T-cell (primary cell): ENCODE data around the gene HHAT. TPM values are rescaled to one million over a fixed set of nuclear protein-coding genes. Genes with fewer than 3 reads are reported as not detected.

ENCODE experiments used
- ATAC-seq, 4 experiments: fragments of 200-7000 bp in 3 of 4; fragments of 150-1000 bp in 1 of 4; cut with Tn5 transposase; replicated peaks in 1 of 4; 1 replicate in 3 of 4; 2 replicates in 1 of 4; pipeline ENCODE4 v1.10.0; 2021; ENCODE audit warnings: moderate library complexity in 3 of 4, mild to moderate bottlenecking in 2 of 4, moderate number of reproducible peaks in 1 of 4
- CTCF ChIA-PET, 2 donors: fragments of 300-600 bp; sonication (Branson Sonifier 250); formaldehyde crosslinking; loops; one replicate each; lab custom pipeline; 2022; ENCODE audit warnings: antibody characterized with exemption in 2 of 2; lab: Charles Lee
- POLR2A ChIA-PET, 2 donors: fragments of 300-600 bp; sonication (Branson Sonifier 250); formaldehyde crosslinking; loops; one replicate each; lab custom pipeline; 2022; ENCODE audit warnings: antibody characterized with exemption in 2 of 2; lab: Charles Lee
- DNase-seq, 35 experiments: peaks; one replicate each; pipeline versions ENCODE4 v3.0.0 to v3.0.0-alpha.2; 2013 to 2023
- H3K27ac ChIP-seq: one replicate; pipeline ENCODE4 v1.5.1; 2013; ENCODE audit warnings: low read length
- H3K27me3 ChIP-seq, 2 experiments: replicated peaks in 1 of 2; 1 replicate in 1 of 2; 2 replicates in 1 of 2; pipeline versions ENCODE4 v1.6.1 to v1.7.0; 2013; ENCODE audit warnings: low read length in 1 of 2, mixed read lengths in 1 of 2; ENCODE audit not compliant: control insufficient read depth in 2 of 2, insufficient read depth in 2 of 2; ENCODE audit errors: extremely low read depth in 1 of 2
- H3K36me3 ChIP-seq, 2 donors: 1 replicate in 1 of 2; 2 replicates in 1 of 2; pipeline versions ENCODE4 v1.6.1 to v1.7.0; 2013; ENCODE audit warnings: low read length in 1 of 2; ENCODE audit not compliant: control insufficient read depth in 2 of 2, insufficient read depth in 1 of 2; ENCODE audit errors: extremely low read depth in 1 of 2
- H3K4me1 ChIP-seq, 2 experiments: 1 replicate in 1 of 2; 2 replicates in 1 of 2; pipeline versions ENCODE4 v1.6.1 to v1.7.0; 2013; ENCODE audit warnings: low read length in 2 of 2, mixed read lengths in 1 of 2; ENCODE audit not compliant: insufficient read depth in 2 of 2, control insufficient read depth in 1 of 2; ENCODE audit errors: extremely low read depth in 1 of 2
- H3K4me3 ChIP-seq, 2 donors: 1 replicate in 1 of 2; 2 replicates in 1 of 2; pipeline versions ENCODE4 v1.5.1 to v1.7.0; 2013; ENCODE audit warnings: mild to moderate bottlenecking in 2 of 2, low read length in 1 of 2, moderate library complexity in 1 of 2; ENCODE audit not compliant: control insufficient read depth in 1 of 2; ENCODE audit errors: extremely low read depth in 1 of 2
- H3K9me3 ChIP-seq: 2 replicates; pipeline ENCODE4 v1.7.0; 2013
- H3K27ac Mint-ChIP-seq, 2 donors: one replicate each; pipeline ENCODE4 v1.8.0; 2020 to 2021; ENCODE audit warnings: mild to moderate bottlenecking in 2 of 2, mixed read lengths in 2 of 2
- H3K27me3 Mint-ChIP-seq, 2 donors: one replicate each; pipeline ENCODE4 v1.8.0; 2021 to 2022; ENCODE audit warnings: mixed read lengths in 2 of 2
- H3K36me3 Mint-ChIP-seq: one replicate; pipeline ENCODE4 v1.8.0; 2021; ENCODE audit warnings: mixed read lengths
- H3K4me1 Mint-ChIP-seq, 3 donors: one replicate each; pipeline ENCODE4 v1.8.0; 2020 to 2022; ENCODE audit warnings: mixed read lengths in 3 of 3, mild to moderate bottlenecking in 1 of 3
- H3K4me3 Mint-ChIP-seq, 3 donors: one replicate each; pipeline ENCODE4 v1.8.0; 2020 to 2022; ENCODE audit warnings: mild to moderate bottlenecking in 3 of 3, mixed read lengths in 3 of 3, moderate library complexity in 3 of 3
- H3K9me3 Mint-ChIP-seq, 3 donors: one replicate each; pipeline ENCODE4 v1.8.0; 2020 to 2022; ENCODE audit warnings: mixed read lengths in 3 of 3
- WGBS: methylation state at CpG from one replicate; pipeline ENCODE4 v1.1.5; 2013; ENCODE audit warnings: missing lambda C conversion rate; ENCODE audit not compliant: insufficient coverage; 5-methylcytosine and 5-hydroxymethylcytosine counted together
- total RNA-seq, 35 experiments: library from RNA in 6 of 35; stranded (reverse) in 6 of 35; fragments of 120-200 nt in 1 of 35; gene quantifications; one replicate each; pipeline versions ENCODE4 v1.2.1 to v1.2.4 and lab custom pipeline; 2013 to 2026

HHAT gene
- total RNA-seq, 5 donors from 2014 or later (not counting 1 experiment from before 2014, with no cell fraction given), result 2.2 to 7.9 (median 4.1) TPM

GRCh38 chr1:210475806-210476205 lies 147.1 kb downstream of the HHAT start:
- no peaks in the 10 kb centered on the region for H3K27me3 Mint-ChIP-seq
- 60% methylated on average over 1 of the region's 2 CpGs for WGBS
- Histone ChIP-seq H3K36me3 (no peaks in the 10 kb centered on the region), H3K27ac (no peak overlapping the region), H3K4me1 (no peaks in the 10 kb centered on the region), H3K9me3 (no peaks in the 10 kb centered on the region), H3K27me3 (no peaks in the 10 kb centered on the region), H3K4me3 (no peak overlapping the region)
- H3K9me3 Mint-ChIP-seq, result no peaks in the 10 kb centered on the region
- H3K4me3 Mint-ChIP-seq, result no peak overlapping the region
- no peak for ATAC-seq
- H3K36me3 Mint-ChIP-seq, result peaks cover 8% of the 10 kb centered on the region
- POLR2A ChIA-PET, result no interaction called here
- H3K27ac Mint-ChIP-seq, result no peak overlapping the region
- CTCF ChIA-PET, result interaction anchor here in 1 of 2 donors (0.5 kb wide), 1 partner anchor 472 kb away, joined by 4 read pairs; no protein-coding TSS in a partner anchor
- no peak for DNase-seq
- H3K4me1 Mint-ChIP-seq, result no peaks in the 10 kb centered on the region

DNA sequence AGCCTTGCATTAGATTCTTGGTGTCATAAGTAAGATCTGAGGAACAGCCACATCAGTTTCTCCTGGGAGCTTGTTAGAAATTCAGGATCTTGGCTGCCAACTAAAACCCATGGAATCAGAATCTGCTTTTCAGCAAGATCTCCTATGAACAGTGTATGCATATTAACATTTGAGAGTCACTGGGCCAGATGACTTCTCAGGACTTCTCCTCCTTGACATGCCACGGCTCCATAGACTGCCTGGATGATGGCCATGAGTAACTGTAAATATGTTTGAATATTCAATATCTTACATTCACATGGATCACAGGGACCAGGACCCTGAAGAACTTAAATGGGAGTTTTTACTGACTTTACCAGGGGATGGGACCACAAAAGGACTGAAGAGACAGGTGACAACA lies 148.0 kb downstream of the HHAT start:
- Histone ChIP-seq H3K27ac (no peak overlapping the region), H3K4me1 (no peaks in the 10 kb centered on the region), H3K4me3 (no peak overlapping the region), H3K36me3 (no peaks in the 10 kb centered on the region), H3K27me3 (no peaks in the 10 kb centered on the region), H3K9me3 (no peaks in the 10 kb centered on the region)
- DNase-seq (no peak), ATAC-seq (no peak)
- H3K36me3 Mint-ChIP-seq, result peaks cover 11% of the 10 kb centered on the region
- H3K4me3 Mint-ChIP-seq, result no peak overlapping the region
- H3K27me3 Mint-ChIP-seq, result no peaks in the 10 kb centered on the region
- no peaks in the 10 kb centered on the region for H3K4me1 Mint-ChIP-seq
- H3K9me3 Mint-ChIP-seq, result no peaks in the 10 kb centered on the region
- ChIA-PET POLR2A (no interaction called here), CTCF (no interaction called here)
- WGBS, result no CpG with 5 or more reads among the region's 1 CpG
- no peak overlapping the region for H3K27ac Mint-ChIP-seq

DNA sequence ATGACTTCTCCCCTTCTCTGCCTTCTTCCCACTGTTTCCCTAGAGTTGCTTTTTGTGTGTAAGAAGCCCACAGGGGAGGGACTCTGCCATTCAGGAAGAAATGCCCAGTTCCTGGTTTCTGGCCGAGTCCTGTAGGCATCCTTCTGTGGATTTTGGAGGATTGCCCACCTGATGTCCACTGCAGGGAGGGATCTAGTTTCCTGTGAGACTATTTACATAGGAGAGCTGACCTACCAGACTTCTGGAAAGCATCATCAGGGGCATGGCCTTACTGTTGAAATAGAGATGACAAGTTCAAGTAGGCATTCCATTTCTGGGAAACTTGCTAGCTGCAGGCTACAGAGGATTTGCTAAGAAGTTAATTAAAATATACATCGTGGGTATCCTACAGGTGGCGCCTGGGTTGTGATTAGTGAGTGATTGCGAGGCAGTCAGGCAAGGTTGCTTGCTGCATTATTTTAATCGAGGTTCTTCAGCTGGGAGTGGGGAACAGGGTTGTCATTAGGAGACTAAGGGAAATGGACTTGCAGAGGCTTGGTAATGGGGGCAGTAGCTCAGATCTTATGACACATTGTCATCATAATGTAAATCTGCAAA lies 148.7 kb downstream of the HHAT start:
- no peak overlapping the region for H3K27ac Mint-ChIP-seq
- H3K27me3 ChIP-seq, result no peaks in the 10 kb centered on the region
- no peaks in the 10 kb centered on the region for H3K4me1 Mint-ChIP-seq
- ATAC-seq (no peak), DNase-seq (no peak)
- peaks cover 12% of the 10 kb centered on the region for H3K36me3 Mint-ChIP-seq
- H3K4me1 ChIP-seq, result no peaks in the 10 kb centered on the region
- H3K36me3 ChIP-seq, result no peaks in the 10 kb centered on the region
- 90% methylated on average over 4 of the region's 5 CpGs for WGBS
- no peaks in the 10 kb centered on the region for H3K27me3 Mint-ChIP-seq
- ChIA-PET POLR2A (no interaction called here), CTCF (no interaction called here)
- H3K9me3 ChIP-seq, result no peaks in the 10 kb centered on the region
- no peak overlapping the region for H3K27ac ChIP-seq
- H3K4me3 Mint-ChIP-seq, result no peak overlapping the region
- H3K4me3 ChIP-seq, result no peak overlapping the region
- no peaks in the 10 kb centered on the region for H3K9me3 Mint-ChIP-seq

- ATAC-seq (no peak), DNase-seq (no peak)
- ChIA-PET CTCF (no interaction called here), POLR2A (no interaction called here)
- H3K27me3 ChIP-seq, result no peaks in the 10 kb centered on the region
- no peaks in the 10 kb centered on the region for H3K4me1 ChIP-seq
- no peak overlapping the region for H3K27ac ChIP-seq
- Mint-ChIP-seq H3K36me3 (peaks cover 12% of the 10 kb centered on the region), H3K4me1 (no peaks in the 10 kb centered on the region), H3K4me3 (no peak overlapping the region), H3K27me3 (no peaks in the 10 kb centered on the region), H3K27ac (no peak overlapping the region), H3K9me3 (no peaks in the 10 kb centered on the region)
- no peak overlapping the region for H3K4me3 ChIP-seq
- H3K36me3 ChIP-seq, result no peaks in the 10 kb centered on the region
- no peaks in the 10 kb centered on the region for H3K9me3 ChIP-seq
- no CpG with 5 or more reads among the region's 5 CpGs for WGBS
These were observed 150.1 kb downstream of the HHAT start for GRCh38 chr1:210478820-210479219.

- Mint-ChIP-seq H3K27ac (no peak overlapping the region), H3K9me3 (no peaks in the 10 kb centered on the region), H3K36me3 (peaks cover 4% of the 10 kb centered on the region), H3K27me3 (peaks cover 0 to 2% of the 10 kb centered on the region in 2 donors), H3K4me3 (no peak overlapping the region), H3K4me1 (no peaks in the 10 kb centered on the region)
- no peak for DNase-seq
- Histone ChIP-seq H3K9me3 (no peaks in the 10 kb centered on the region), H3K4me3 (no peak overlapping the region), H3K27ac (no peak overlapping the region), H3K27me3 (no peaks in the 10 kb centered on the region), H3K4me1 (no peaks in the 10 kb centered on the region), H3K36me3 (no peaks in the 10 kb centered on the region)
- no peak for ATAC-seq
- WGBS, result no CpG with 5 or more reads among the region's 6 CpGs
- CTCF ChIA-PET, result no interaction called here
- POLR2A ChIA-PET, result no interaction called here
These were observed 153.8 kb downstream of the HHAT start for GRCh38 chr1:210482491-210482890.

GRCh38 chr1:210482945-210483617 lies 154.4 kb downstream of the HHAT start:
- no peak for ATAC-seq
- no peak overlapping the region for H3K27ac Mint-ChIP-seq
- H3K36me3 Mint-ChIP-seq, result peaks cover 8% of the 10 kb centered on the region

More at GRCh38 chr1:210482945-210483617, 154.4 kb downstream of the HHAT start:
- POLR2A ChIA-PET, result no interaction called here
- DNase-seq, result no peak
- Histone ChIP-seq H3K27me3 (no peaks in the 10 kb centered on the region), H3K36me3 (no peaks in the 10 kb centered on the region), H3K27ac (no peak overlapping the region), H3K9me3 (no peaks in the 10 kb centered on the region), H3K4me3 (no peak overlapping the region), H3K4me1 (no peaks in the 10 kb centered on the region)
- Mint-ChIP-seq H3K4me3 (no peak overlapping the region), H3K9me3 (no peaks in the 10 kb centered on the region), H3K27me3 (peaks cover 0 to 2% of the 10 kb centered on the region in 2 donors), H3K4me1 (no peaks in the 10 kb centered on the region)
- no CpG with 5 or more reads among the region's 3 CpGs for WGBS
- CTCF ChIA-PET, result no interaction called here
